ACC112 (cell line): ENCODE measurements around the gene CMTM3.
A peak's percentile ranks its signal among the peaks of the same experiment; 100 is the strongest.

Experiments
- H2AFZ ChIP-seq: fragments of 200-600 bp; sonication (generic); one replicate; pipeline ENCODE4 v1.6.0; 2017; ENCODE audit warnings: antibody characterized with exemption, low read length; ENCODE audit not compliant: unreplicated experiment
- H3K27ac ChIP-seq: fragments of 200-600 bp; sonication (generic); 2 replicates; pipeline ENCODE4 v1.5.1; 2014; ENCODE audit warnings: low read depth, mild to moderate bottlenecking, antibody characterized with exemption, low read length, moderate library complexity
- H3K27me3 ChIP-seq: fragments of 200-600 bp; sonication (generic); 2 replicates; pipeline ENCODE4 v1.6.1; 2014; ENCODE audit warnings: mild to moderate bottlenecking, antibody characterized with exemption, low read length, moderate library complexity, mixed read lengths; ENCODE audit not compliant: insufficient read depth
- H3K36me3 ChIP-seq: fragments of 200-600 bp; sonication (generic); 2 replicates; pipeline ENCODE4 v1.6.1; 2016; ENCODE audit warnings: mild to moderate bottlenecking, antibody characterized with exemption, low read length, moderate library complexity, mixed read lengths; ENCODE audit not compliant: insufficient read depth
- H3K4me1 ChIP-seq: fragments of 200-600 bp; sonication (generic); one replicate; pipeline ENCODE4 v1.6.1; 2016; ENCODE audit warnings: low read length, mixed read lengths; ENCODE audit not compliant: insufficient read depth, unreplicated experiment, control insufficient read depth
- H3K4me3 ChIP-seq: fragments of 200-600 bp; sonication (generic); 2 replicates; pipeline ENCODE4 v1.5.1; 2014; ENCODE audit warnings: mild to moderate bottlenecking, low read depth, low read length
- H3K79me2 ChIP-seq: fragments of 200-600 bp; sonication (generic); one replicate; pipeline ENCODE4 v1.6.0; 2016; ENCODE audit warnings: low read length; ENCODE audit not compliant: control insufficient read depth, unreplicated experiment, insufficient read depth

The CMTM3 gene

GRCh38 chr16:66635406-66635805 is 30.9 kb downstream of the CMTM3 start:
- Histone ChIP-seq H3K4me3 (no peak overlapping the region), H3K27me3 (no peaks in the 10 kb centered on the region), H3K36me3 (no peaks in the 10 kb centered on the region), H3K27ac (no peak overlapping the region), H3K79me2 (no peaks in the 10 kb centered on the region), H2AFZ (no peak overlapping the region), H3K4me1 (peaks cover 15% of the 10 kb centered on the region)

GRCh38 chr16:66636199-66636598 is 31.7 kb downstream of the CMTM3 start:
- no peak overlapping the region for H2AFZ ChIP-seq
- peaks cover 15% of the 10 kb centered on the region for H3K4me1 ChIP-seq
- H3K27ac ChIP-seq, result no peak overlapping the region
- H3K79me2 ChIP-seq, result no peaks in the 10 kb centered on the region
- no peak overlapping the region for H3K4me3 ChIP-seq
- H3K36me3 ChIP-seq, result no peaks in the 10 kb centered on the region
- no peaks in the 10 kb centered on the region for H3K27me3 ChIP-seq

- Histone ChIP-seq H3K27me3 (no peaks in the 10 kb centered on the region), H2AFZ (no peak overlapping the region), H3K4me3 (no peak overlapping the region), H3K79me2 (no peaks in the 10 kb centered on the region), H3K36me3 (no peaks in the 10 kb centered on the region), H3K27ac (no peak overlapping the region), H3K4me1 (peaks cover 15% of the 10 kb centered on the region)
Observed at GRCh38 chr16:66637806-66638205, 33.3 kb downstream of the CMTM3 start.

- Histone ChIP-seq H2AFZ (no peak overlapping the region), H3K4me1 (peaks cover 15% of the 10 kb centered on the region), H3K27ac (no peak overlapping the region), H3K36me3 (no peaks in the 10 kb centered on the region), H3K27me3 (no peaks in the 10 kb centered on the region), H3K4me3 (no peak overlapping the region), H3K79me2 (no peaks in the 10 kb centered on the region)
Observed at GRCh38 chr16:66639091-66639885, 34.8 kb downstream of the CMTM3 start.

- Histone ChIP-seq H3K36me3 (no peaks in the 10 kb centered on the region), H2AFZ (no peak overlapping the region), H3K4me3 (no peak overlapping the region), H3K79me2 (no peaks in the 10 kb centered on the region), H3K4me1 (peaks cover 15% of the 10 kb centered on the region), H3K27ac (no peak overlapping the region), H3K27me3 (no peaks in the 10 kb centered on the region)
Observed at GRCh38 chr16:66640724-66641314, 36.3 kb downstream of the CMTM3 start.

GRCh38 chr16:66641387-66641786 is 36.9 kb downstream of the CMTM3 start:
- Histone ChIP-seq H3K36me3 (no peaks in the 10 kb centered on the region), H3K27me3 (no peaks in the 10 kb centered on the region), H3K4me1 (peaks cover 15% of the 10 kb centered on the region), H2AFZ (no peak overlapping the region), H3K4me3 (no peak overlapping the region), H3K79me2 (no peaks in the 10 kb centered on the region), H3K27ac (no peak overlapping the region)

- no peak overlapping the region for H3K27ac ChIP-seq
- H3K36me3 ChIP-seq, result no peaks in the 10 kb centered on the region
- H3K79me2 ChIP-seq, result no peaks in the 10 kb centered on the region
- H2AFZ ChIP-seq, result no peak overlapping the region
- no peak overlapping the region for H3K4me3 ChIP-seq
- H3K4me1 ChIP-seq, result peaks cover 3% of the 10 kb centered on the region
- no peaks in the 10 kb centered on the region for H3K27me3 ChIP-seq
Observed at GRCh38 chr16:66647866-66648265, 43.4 kb downstream of the CMTM3 start.

- H3K27me3 ChIP-seq, result no peaks in the 10 kb centered on the region
- no peak overlapping the region for H2AFZ ChIP-seq
- H3K4me3 ChIP-seq, result no peak overlapping the region
- no peaks in the 10 kb centered on the region for H3K79me2 ChIP-seq
- no peaks in the 10 kb centered on the region for H3K36me3 ChIP-seq
- peaks cover 16% of the 10 kb centered on the region for H3K4me1 ChIP-seq
- H3K27ac ChIP-seq, result no peak overlapping the region
Observed at GRCh38 chr16:66649167-66649566, 44.7 kb downstream of the CMTM3 start.

- Histone ChIP-seq H3K27ac (no peak overlapping the region), H2AFZ (no peak overlapping the region), H3K4me1 (peaks cover 19% of the 10 kb centered on the region), H3K27me3 (no peaks in the 10 kb centered on the region), H3K4me3 (no peak overlapping the region), H3K79me2 (peaks cover 3% of the 10 kb centered on the region), H3K36me3 (no peaks in the 10 kb centered on the region)
Observed at GRCh38 chr16:66649636-66650205, 45.2 kb downstream of the CMTM3 start.

GRCh38 chr16:66650707-66651473 is 46.4 kb downstream of the CMTM3 start:
- peak overlapping the region; percentile 49 for H3K4me3 ChIP-seq
- no peak overlapping the region for H3K27ac ChIP-seq
- peak overlapping the region; percentile 55 for H2AFZ ChIP-seq
- H3K27me3 ChIP-seq, result no peaks in the 10 kb centered on the region
- H3K4me1 ChIP-seq, result peaks cover 19% of the 10 kb centered on the region
- H3K79me2 ChIP-seq, result peaks cover 3% of the 10 kb centered on the region
- H3K36me3 ChIP-seq, result no peaks in the 10 kb centered on the region
